Measurements from ENCODE around the gene TBC1D24.

Gene TBC1D24

GRCh38 chr16:2458887-2459646 lies 15.9 kb upstream of the TBC1D24 start:
- peaks cover 0 to 23% (median 15%) of the 10 kb centered on the region in 5 donors for H3K4me1 ChIP-seq (ENCODE audit: control insufficient read depth in 5 of 5, insufficient read depth in 5 of 5, low read length in 5 of 5)
- peaks cover 0 to 20% (median 15%) of the 10 kb centered on the region in 5 donors for H3K36me3 ChIP-seq (ENCODE audit: control insufficient read depth in 5 of 5, insufficient read depth in 5 of 5, low read length in 5 of 5)

DNA sequence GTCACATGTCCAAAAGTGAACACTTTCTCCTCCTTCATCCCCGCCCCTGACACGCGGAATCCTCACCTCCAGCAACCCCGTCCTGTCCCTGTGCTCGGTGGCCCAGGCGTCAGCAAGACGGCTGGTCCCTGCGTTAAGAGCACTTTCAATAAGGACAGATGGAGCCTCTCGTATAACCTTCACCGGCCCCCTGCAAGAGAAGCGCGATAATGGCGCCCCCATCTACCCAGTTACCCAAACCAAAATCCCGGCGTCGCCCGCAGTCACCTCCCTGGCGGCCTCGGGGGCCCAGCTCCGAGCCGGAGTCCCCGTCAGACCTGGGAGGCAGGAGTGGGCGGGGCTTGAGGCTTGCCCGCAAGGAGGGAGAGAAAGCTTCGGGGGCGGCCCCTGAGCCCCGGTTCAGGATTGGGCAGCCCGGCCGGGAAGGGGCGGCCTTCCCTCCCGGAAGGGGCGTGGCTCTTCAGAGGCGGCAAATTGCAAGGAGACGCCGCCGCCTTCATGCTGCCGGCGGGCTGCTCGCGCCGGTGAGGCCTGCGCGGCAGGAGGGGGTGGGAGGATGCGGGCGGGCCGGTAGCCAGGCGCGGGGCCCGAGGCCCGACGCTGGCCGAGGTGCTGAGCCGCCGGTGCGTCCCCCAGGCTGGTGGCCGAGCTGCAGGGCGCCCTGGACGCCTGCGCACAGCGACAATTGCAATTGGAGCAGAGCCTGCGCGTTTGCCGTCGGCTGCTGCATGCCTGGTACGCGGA lies 15.1 kb upstream of the TBC1D24 start, which contains the start of gene TEDC2:
Gene TEDC2, plus strand, starts transcription at position 463 of the 744 bp plus-strand sequence. Its CDS starts 36 bp downstream, at position 499.
- no peak within 1 kb of the TSS for H3K27ac ChIP-seq (ENCODE audit: low read depth, low read length)
- peaks cover 0 to 18% (median 14%) of the 10 kb centered on the region in 5 donors for H3K36me3 ChIP-seq (ENCODE audit: control insufficient read depth in 5 of 5, insufficient read depth in 5 of 5, low read length in 5 of 5)
- peak within 1 kb of the TSS in 4 of 5 donors; percentile 68 to 89 (median 75) for H3K9ac ChIP-seq (ENCODE audit: low read length in 5 of 5)
- H3K4me3 ChIP-seq (ENCODE audit: low read depth in 1 of 5, low read length in 5 of 5): peak within 1 kb of the TSS; percentile 59 to 84 (median 78)
- H3K4me1 ChIP-seq (ENCODE audit: control insufficient read depth in 5 of 5, insufficient read depth in 5 of 5, low read length in 5 of 5): peaks cover 0 to 23% (median 15%) of the 10 kb centered on the region in 5 donors
- no peaks in the 10 kb centered on the region for H3K27me3 ChIP-seq (ENCODE audit: control insufficient read depth in 5 of 5, insufficient read depth in 4 of 5, low read length in 5 of 5)
- peaks cover 0 to 3% (median 0%) of the 10 kb centered on the region in 5 donors for H3K9me3 ChIP-seq (ENCODE audit: control insufficient read depth in 5 of 5, low read length in 5 of 5)

More at GRCh38 chr16:2458887-2459646, 15.9 kb upstream of the TBC1D24 start:
- Histone ChIP-seq H3K4me3 (ENCODE audit: low read depth in 1 of 5, low read length in 5 of 5) (peak overlapping the region; percentile 59 to 84 (median 78)), H3K9me3 (ENCODE audit: control insufficient read depth in 5 of 5, low read length in 5 of 5) (peaks cover 0 to 3% (median 0%) of the 10 kb centered on the region in 5 donors), H3K27ac (ENCODE audit: low read depth, low read length) (no peak overlapping the region), H3K9ac (ENCODE audit: low read length in 5 of 5) (peak overlapping the region in 4 of 5 donors; percentile 68 to 89 (median 75)), H3K27me3 (ENCODE audit: control insufficient read depth in 5 of 5, insufficient read depth in 4 of 5, low read length in 5 of 5) (no peaks in the 10 kb centered on the region)

DNA sequence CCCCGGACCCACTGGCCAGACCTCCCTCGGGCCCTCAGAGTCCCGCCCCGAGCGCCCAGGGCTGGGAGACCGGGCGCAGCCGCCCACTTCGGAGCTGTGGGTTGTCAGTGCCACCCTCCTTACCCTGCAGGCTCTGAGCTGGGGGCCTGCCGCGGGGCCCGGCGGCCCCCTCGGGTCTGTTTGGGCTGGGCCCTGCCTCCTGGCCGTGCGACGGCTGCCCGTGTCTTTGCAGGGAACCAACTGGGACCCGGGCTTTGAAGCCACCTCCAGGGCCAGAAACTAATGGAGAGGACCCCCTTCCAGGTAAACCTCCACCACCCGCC lies 14.6 kb upstream of the TBC1D24 start:
- Histone ChIP-seq H3K27me3 (ENCODE audit: control insufficient read depth in 5 of 5, insufficient read depth in 4 of 5, low read length in 5 of 5) (no peaks in the 10 kb centered on the region), H3K9ac (ENCODE audit: low read length in 5 of 5) (peak overlapping the region in 2 of 5 donors; percentile 27 to 55), H3K4me3 (ENCODE audit: low read depth in 1 of 5, low read length in 5 of 5) (peak overlapping the region in 4 of 5 donors; percentile 47 to 84 (median 80)), H3K27ac (ENCODE audit: low read depth, low read length) (no peak overlapping the region), H3K9me3 (ENCODE audit: control insufficient read depth in 5 of 5, low read length in 5 of 5) (peaks cover 0 to 3% (median 0%) of the 10 kb centered on the region in 5 donors), H3K4me1 (ENCODE audit: control insufficient read depth in 5 of 5, insufficient read depth in 5 of 5, low read length in 5 of 5) (peaks cover 0 to 23% (median 15%) of the 10 kb centered on the region in 5 donors), H3K36me3 (ENCODE audit: control insufficient read depth in 5 of 5, insufficient read depth in 5 of 5, low read length in 5 of 5) (peaks cover 0 to 18% (median 13%) of the 10 kb centered on the region in 5 donors)

DNA sequence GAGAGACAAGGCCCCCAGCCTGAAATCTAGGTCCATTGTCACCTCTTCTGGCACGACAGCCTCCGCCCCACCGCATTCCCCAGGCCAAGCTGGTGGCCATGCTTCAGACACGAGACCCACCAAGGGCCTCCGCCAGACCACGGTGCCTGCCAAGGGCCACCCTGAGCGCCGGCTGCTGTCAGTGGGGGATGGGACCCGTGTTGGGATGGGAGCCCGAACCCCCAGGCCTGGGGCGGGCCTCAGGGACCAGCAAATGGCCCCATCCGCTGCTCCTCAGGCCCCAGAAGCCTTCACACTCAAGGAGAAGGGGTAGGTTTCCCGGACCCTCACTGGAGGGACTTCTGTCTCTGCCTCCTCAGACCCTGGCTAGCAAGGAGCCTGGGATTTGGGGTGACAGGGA lies 14.0 kb upstream of the TBC1D24 start:
- Histone ChIP-seq H3K27ac (ENCODE audit: low read depth, low read length) (no peak overlapping the region), H3K9ac (ENCODE audit: low read length in 5 of 5) (no peak overlapping the region), H3K4me1 (ENCODE audit: control insufficient read depth in 5 of 5, insufficient read depth in 5 of 5, low read length in 5 of 5) (peaks cover 0 to 23% (median 15%) of the 10 kb centered on the region in 5 donors), H3K36me3 (ENCODE audit: control insufficient read depth in 5 of 5, insufficient read depth in 5 of 5, low read length in 5 of 5) (peaks cover 0 to 14% (median 9%) of the 10 kb centered on the region in 5 donors), H3K9me3 (ENCODE audit: control insufficient read depth in 5 of 5, low read length in 5 of 5) (peaks cover 0 to 3% (median 0%) of the 10 kb centered on the region in 5 donors), H3K4me3 (ENCODE audit: low read depth in 1 of 5, low read length in 5 of 5) (no peak overlapping the region), H3K27me3 (ENCODE audit: control insufficient read depth in 5 of 5, insufficient read depth in 4 of 5, low read length in 5 of 5) (no peaks in the 10 kb centered on the region)

DNA sequence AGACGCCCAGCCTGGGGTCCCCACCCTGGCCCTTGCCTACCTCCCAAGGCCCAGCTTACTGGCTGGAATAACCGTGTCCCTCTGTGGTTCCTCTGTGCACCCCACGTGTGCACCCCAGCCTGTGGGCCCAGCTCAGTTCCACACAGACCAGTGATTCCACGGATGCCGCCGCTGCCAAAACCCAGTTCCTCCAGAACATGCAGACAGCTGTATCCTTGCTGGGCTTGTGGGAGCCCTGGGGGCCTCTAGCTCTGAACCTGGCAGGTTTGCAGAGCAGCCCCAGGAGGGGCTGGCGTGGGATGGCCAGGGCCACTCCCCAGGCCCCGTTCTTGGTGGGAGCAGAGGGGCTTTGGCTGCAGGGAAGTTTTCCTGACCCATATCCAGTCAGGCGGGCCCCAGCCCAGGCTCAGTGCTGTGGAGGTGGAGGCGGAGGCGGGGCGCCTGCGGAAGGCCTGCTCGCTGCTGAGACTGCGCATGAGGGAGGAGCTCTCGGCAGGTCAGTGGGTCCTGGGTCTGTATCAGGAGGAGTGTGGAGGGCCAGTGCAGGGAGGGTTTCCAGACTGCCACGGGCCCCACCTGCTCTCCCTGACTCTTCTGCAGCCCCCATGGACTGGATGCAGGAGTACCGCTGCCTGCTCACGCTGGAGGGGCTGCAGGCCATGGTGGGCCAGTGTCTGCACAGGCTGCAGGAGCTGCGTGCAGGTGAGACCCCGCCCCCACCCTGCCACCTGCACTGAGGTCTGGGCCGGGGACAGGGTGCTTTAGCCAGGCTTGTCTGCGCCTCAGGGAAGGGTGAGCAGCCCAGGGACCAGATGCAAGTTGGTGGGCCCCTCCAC lies 12.7 kb upstream of the TBC1D24 start:
- Histone ChIP-seq H3K4me1 (ENCODE audit: control insufficient read depth in 5 of 5, insufficient read depth in 5 of 5, low read length in 5 of 5) (peaks cover 0 to 26% (median 17%) of the 10 kb centered on the region in 5 donors), H3K9me3 (ENCODE audit: control insufficient read depth in 5 of 5, low read length in 5 of 5) (no peaks in the 10 kb centered on the region), H3K27ac (ENCODE audit: low read depth, low read length) (no peak overlapping the region), H3K9ac (ENCODE audit: low read length in 5 of 5) (no peak overlapping the region), H3K27me3 (ENCODE audit: control insufficient read depth in 5 of 5, insufficient read depth in 4 of 5, low read length in 5 of 5) (peaks cover 0 to 3% (median 0%) of the 10 kb centered on the region in 5 donors), H3K4me3 (ENCODE audit: low read depth in 1 of 5, low read length in 5 of 5) (no peak overlapping the region), H3K36me3 (ENCODE audit: control insufficient read depth in 5 of 5, insufficient read depth in 5 of 5, low read length in 5 of 5) (peaks cover 0 to 2% (median 0%) of the 10 kb centered on the region in 5 donors)

- Histone ChIP-seq H3K27ac (ENCODE audit: low read depth, low read length) (no peak overlapping the region), H3K4me3 (ENCODE audit: low read depth in 1 of 5, low read length in 5 of 5) (no peak overlapping the region), H3K4me1 (ENCODE audit: control insufficient read depth in 5 of 5, insufficient read depth in 5 of 5, low read length in 5 of 5) (peaks cover 0 to 36% (median 28%) of the 10 kb centered on the region in 5 donors), H3K27me3 (ENCODE audit: control insufficient read depth in 5 of 5, insufficient read depth in 4 of 5, low read length in 5 of 5) (peaks cover 0 to 6% (median 0%) of the 10 kb centered on the region in 5 donors), H3K36me3 (ENCODE audit: control insufficient read depth in 5 of 5, insufficient read depth in 5 of 5, low read length in 5 of 5) (no peaks in the 10 kb centered on the region), H3K9me3 (ENCODE audit: control insufficient read depth in 5 of 5, low read length in 5 of 5) (no peaks in the 10 kb centered on the region), H3K9ac (ENCODE audit: low read length in 5 of 5) (no peak overlapping the region)
These were observed 10.6 kb upstream of the TBC1D24 start for GRCh38 chr16:2464333-2464732.

DNA sequence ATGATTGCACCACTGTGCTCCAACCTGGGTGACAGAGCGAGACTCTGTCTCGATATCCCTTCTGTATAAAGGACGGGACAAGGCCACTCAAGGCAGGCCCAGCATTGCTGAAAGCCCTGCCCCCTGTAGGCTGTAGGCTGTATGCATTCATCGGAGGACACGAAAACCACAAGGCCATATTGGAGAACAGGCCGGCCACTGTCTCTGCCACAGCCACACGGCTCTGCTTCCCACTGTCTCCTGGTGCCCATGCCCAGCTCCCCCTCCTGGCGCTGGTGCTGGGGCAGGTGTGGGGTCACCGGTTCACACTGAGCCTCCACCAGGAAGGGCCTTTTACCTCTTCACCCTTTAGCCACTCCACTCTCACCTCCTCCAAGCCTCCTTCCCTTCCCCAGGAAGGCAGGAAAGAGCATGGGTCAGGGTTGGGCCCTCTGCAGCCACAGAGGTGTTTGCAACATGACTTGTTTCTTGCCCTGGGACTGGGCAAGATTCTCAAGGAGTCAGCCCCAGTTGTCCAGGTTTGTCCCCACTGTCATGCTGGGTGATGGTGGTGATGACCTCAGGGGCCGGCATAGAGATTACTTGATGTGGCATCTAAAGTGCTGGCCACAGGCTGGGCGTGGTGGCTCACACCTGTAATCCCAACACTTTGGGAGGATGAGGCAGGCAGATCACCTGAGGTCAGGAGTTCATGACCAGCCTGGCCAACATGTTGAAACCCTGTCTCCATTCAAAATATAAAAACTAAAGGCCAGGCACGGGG lies 9.1 kb upstream of the TBC1D24 start:
- H3K9ac ChIP-seq (ENCODE audit: low read length in 5 of 5): no peak overlapping the region

DNA sequence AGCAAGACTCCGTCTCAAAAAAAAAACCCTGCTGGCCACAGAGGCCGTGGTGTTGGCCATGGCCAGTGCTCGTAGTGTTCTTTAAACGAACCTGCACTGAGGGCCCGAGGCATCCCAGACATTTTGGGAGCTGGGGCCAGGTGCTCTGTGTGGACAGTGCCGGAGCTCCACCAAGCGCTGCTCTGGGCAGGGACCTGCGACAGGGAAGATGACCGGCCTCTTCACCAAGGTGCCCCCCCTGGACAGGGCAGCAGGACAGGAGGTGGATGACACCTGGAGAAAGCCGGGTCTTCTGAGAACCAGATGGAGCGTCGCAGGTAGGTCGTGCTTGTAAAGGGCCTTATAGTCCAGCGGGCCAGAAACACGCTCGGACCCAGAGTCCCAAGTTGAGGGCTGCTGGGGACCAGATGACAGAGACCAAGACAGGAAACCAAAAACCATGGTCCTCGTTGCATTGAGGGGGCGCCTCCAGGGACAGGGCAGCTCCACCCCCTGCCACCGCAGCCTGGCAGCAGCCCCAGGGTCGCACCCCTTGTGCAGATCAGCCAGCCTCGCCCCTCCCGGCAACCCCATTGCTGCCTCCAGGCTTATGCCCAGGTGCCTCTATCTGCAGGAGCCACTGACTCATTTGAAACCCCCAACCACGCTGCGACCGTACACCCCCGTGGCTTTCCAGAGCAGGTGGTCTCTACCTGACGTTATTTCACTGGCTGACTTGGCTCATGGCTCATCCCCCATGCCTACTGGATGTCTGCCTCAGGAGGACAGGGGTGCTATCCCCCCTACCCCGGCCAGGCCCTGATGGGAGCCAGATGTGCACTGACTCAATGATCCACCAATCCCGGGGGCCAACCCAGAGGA lies 8.0 kb upstream of the TBC1D24 start:
- peak overlapping the region in 1 of 5 donors; percentile 9 for H3K9ac ChIP-seq (ENCODE audit: low read length in 5 of 5)
- peaks cover 0 to 42% (median 28%) of the 10 kb centered on the region in 5 donors for H3K4me1 ChIP-seq (ENCODE audit: control insufficient read depth in 5 of 5, insufficient read depth in 5 of 5, low read length in 5 of 5)
- no peaks in the 10 kb centered on the region for H3K9me3 ChIP-seq (ENCODE audit: control insufficient read depth in 5 of 5, low read length in 5 of 5)
- H3K27me3 ChIP-seq (ENCODE audit: control insufficient read depth in 5 of 5, insufficient read depth in 4 of 5, low read length in 5 of 5): peaks cover 0 to 22% (median 12%) of the 10 kb centered on the region in 5 donors
- peak overlapping the region in 3 of 5 donors; percentile 3 to 68 (median 53) for H3K4me3 ChIP-seq (ENCODE audit: low read depth in 1 of 5, low read length in 5 of 5)
- H3K27ac ChIP-seq (ENCODE audit: low read depth, low read length): no peak overlapping the region
- no peaks in the 10 kb centered on the region for H3K36me3 ChIP-seq (ENCODE audit: control insufficient read depth in 5 of 5, insufficient read depth in 5 of 5, low read length in 5 of 5)

More for the DNA sequence above, 9.1 kb upstream of the TBC1D24 start:
- Histone ChIP-seq H3K4me3 (ENCODE audit: low read depth in 1 of 5, low read length in 5 of 5) (no peak overlapping the region), H3K9me3 (ENCODE audit: control insufficient read depth in 5 of 5, low read length in 5 of 5) (no peaks in the 10 kb centered on the region), H3K4me1 (ENCODE audit: control insufficient read depth in 5 of 5, insufficient read depth in 5 of 5, low read length in 5 of 5) (peaks cover 0 to 32% (median 22%) of the 10 kb centered on the region in 5 donors), H3K27me3 (ENCODE audit: control insufficient read depth in 5 of 5, insufficient read depth in 4 of 5, low read length in 5 of 5) (peaks cover 0 to 20% (median 9%) of the 10 kb centered on the region in 5 donors), H3K36me3 (ENCODE audit: control insufficient read depth in 5 of 5, insufficient read depth in 5 of 5, low read length in 5 of 5) (no peaks in the 10 kb centered on the region), H3K27ac (ENCODE audit: low read depth, low read length) (no peak overlapping the region)
